ENCODE data around the gene SEC23IP.

The SEC23IP gene

GRCh38 chr10:119852277-119852676, 40.3 kb upstream of the SEC23IP start:
- no peak for TF ChIP-seq TCF12 (IDR thresholded peaks at IDR 0.05; ENCODE audit: low read depth)

DNA sequence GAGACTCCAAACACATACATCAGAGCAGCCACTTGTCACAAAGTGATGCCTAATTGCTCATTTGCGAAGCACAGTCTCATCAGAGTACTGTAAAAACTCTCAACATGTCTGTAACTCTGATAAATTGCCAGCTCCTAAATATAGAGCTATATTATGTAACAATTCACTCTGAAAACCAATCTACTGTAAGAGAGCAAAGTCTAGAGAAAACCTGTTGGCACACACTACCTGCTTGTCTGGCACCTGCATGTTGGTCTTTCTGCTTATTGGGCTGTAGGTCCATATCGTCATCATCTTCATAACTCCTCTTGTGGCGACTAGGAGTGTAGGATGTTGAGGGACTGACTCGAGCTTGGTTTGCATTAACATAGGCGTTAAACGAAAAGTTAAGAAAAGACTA, 39.7 kb upstream of the SEC23IP start:
- TF ChIP-seq MAX (IDR thresholded peaks at IDR 0.05) (no peak), TEAD4 (IDR thresholded peaks at IDR 0.05) (no peak), YY1 (IDR thresholded peaks at IDR 0.05; ENCODE audit: low read depth) (no peak), TCF12 (IDR thresholded peaks at IDR 0.05; ENCODE audit: low read depth) (no peak), CEBPB (IDR thresholded peaks at IDR 0.05) (no peak), CREB1 (IDR thresholded peaks at IDR 0.05; ENCODE audit: low read depth) (no peak), EP300 (IDR thresholded peaks at IDR 0.05; ENCODE audit: borderline replicate concordance) (no peak), EGR1 (IDR thresholded peaks at IDR 0.05) (no peak), NFIC (IDR thresholded peaks at IDR 0.05) (no peak), RAD21 (IDR thresholded peaks at IDR 0.05; ENCODE audit: low read depth) (no peak), TAF1 (IDR thresholded peaks at IDR 0.05; ENCODE audit: low read depth) (no peak), FOXM1 (IDR thresholded peaks at IDR 0.05; ENCODE audit: borderline replicate concordance, low read depth) (no peak)
- TF ChIP-seq, protein P1, sequence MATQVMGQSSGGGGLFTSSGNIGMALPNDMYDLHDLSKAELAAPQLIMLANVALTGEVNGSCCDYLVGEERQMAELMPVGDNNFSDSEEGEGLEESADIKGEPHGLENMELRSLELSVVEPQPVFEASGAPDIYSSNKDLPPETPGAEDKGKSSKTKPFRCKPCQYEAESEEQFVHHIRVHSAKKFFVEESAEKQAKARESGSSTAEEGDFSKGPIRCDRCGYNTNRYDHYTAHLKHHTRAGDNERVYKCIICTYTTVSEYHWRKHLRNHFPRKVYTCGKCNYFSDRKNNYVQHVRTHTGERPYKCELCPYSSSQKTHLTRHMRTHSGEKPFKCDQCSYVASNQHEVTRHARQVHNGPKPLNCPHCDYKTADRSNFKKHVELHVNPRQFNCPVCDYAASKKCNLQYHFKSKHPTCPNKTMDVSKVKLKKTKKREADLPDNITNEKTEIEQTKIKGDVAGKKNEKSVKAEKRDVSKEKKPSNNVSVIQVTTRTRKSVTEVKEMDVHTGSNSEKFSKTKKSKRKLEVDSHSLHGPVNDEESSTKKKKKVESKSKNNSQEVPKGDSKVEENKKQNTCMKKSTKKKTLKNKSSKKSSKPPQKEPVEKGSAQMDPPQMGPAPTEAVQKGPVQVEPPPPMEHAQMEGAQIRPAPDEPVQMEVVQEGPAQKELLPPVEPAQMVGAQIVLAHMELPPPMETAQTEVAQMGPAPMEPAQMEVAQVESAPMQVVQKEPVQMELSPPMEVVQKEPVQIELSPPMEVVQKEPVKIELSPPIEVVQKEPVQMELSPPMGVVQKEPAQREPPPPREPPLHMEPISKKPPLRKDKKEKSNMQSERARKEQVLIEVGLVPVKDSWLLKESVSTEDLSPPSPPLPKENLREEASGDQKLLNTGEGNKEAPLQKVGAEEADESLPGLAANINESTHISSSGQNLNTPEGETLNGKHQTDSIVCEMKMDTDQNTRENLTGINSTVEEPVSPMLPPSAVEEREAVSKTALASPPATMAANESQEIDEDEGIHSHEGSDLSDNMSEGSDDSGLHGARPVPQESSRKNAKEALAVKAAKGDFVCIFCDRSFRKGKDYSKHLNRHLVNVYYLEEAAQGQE (IDR thresholded peaks at IDR 0.05; ENCODE audit: low read depth), result no peak
- TF ChIP-seq, protein P2, sequence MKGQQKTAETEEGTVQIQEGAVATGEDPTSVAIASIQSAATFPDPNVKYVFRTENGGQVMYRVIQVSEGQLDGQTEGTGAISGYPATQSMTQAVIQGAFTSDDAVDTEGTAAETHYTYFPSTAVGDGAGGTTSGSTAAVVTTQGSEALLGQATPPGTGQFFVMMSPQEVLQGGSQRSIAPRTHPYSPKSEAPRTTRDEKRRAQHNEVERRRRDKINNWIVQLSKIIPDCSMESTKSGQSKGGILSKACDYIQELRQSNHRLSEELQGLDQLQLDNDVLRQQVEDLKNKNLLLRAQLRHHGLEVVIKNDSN (IDR thresholded peaks at IDR 0.05), result no peak

DNA sequence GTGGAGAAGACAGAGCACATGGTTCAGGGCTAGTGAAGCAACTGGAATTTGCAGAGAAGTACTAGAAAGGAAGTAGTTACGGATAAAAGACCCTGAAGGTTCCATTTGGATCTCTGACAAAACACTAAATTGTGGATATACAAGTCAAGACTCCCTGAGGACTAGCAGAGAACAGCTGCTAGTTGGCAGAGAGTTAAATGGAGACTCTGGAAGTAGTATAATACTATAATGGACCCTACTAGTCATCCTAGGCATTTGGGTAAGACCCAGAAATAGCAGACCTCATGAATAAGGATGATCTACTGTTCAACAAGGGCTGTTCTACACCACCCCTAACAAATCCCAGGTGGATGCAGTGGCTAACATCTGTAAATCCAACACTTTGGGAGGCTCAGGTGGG, 39.0 kb upstream of the SEC23IP start:
- TF ChIP-seq, protein P2 (IDR thresholded peaks at IDR 0.05), result no peak
- TF ChIP-seq YY1 (IDR thresholded peaks at IDR 0.05; ENCODE audit: low read depth), result no peak
- TF ChIP-seq NFIC (IDR thresholded peaks at IDR 0.05), result no peak
- no peak for TF ChIP-seq FOXM1 (IDR thresholded peaks at IDR 0.05; ENCODE audit: borderline replicate concordance, low read depth)
- TF ChIP-seq TAF1 (IDR thresholded peaks at IDR 0.05; ENCODE audit: low read depth), result no peak
- no peak for TF ChIP-seq RAD21 (IDR thresholded peaks at IDR 0.05; ENCODE audit: low read depth)
- no peak for TF ChIP-seq EP300 (IDR thresholded peaks at IDR 0.05; ENCODE audit: borderline replicate concordance)
- TF ChIP-seq, protein P1 (IDR thresholded peaks at IDR 0.05; ENCODE audit: low read depth), result no peak
- no peak for TF ChIP-seq TCF12 (IDR thresholded peaks at IDR 0.05; ENCODE audit: low read depth)
- TF ChIP-seq TEAD4 (IDR thresholded peaks at IDR 0.05), result no peak
- TF ChIP-seq CEBPB (IDR thresholded peaks at IDR 0.05), result no peak
- TF ChIP-seq ZBTB7A (IDR thresholded peaks at IDR 0.05; ENCODE audit: low read depth), result no peak
- TF ChIP-seq CREB1 (IDR thresholded peaks at IDR 0.05; ENCODE audit: low read depth), result no peak
- TF ChIP-seq MAX (IDR thresholded peaks at IDR 0.05), result no peak
- TF ChIP-seq EGR1 (IDR thresholded peaks at IDR 0.05), result no peak

DNA sequence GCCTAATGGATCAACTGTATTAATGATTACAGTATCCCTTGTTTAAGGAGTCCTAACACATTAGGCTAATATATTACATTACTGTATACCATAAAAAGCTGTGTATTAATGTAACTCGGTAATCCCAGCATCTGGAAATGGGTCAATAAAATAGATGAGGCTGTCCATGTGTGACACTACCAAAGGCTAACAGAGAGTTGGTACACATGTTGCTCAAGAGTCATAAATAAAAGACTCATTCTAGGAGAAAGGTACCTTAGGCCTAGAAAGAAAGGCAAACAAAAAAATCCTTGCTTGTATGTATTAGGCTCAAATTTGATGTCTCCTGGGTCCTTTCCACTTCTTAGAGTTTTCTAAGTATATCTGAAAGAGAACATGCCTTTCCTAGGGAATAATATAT, 34.5 kb upstream of the SEC23IP start:
- TF ChIP-seq CEBPB (IDR thresholded peaks at IDR 0.05) (no peak), TCF12 (IDR thresholded peaks at IDR 0.05; ENCODE audit: low read depth) (no peak), RAD21 (IDR thresholded peaks at IDR 0.05; ENCODE audit: low read depth) (no peak), EP300 (IDR thresholded peaks at IDR 0.05; ENCODE audit: borderline replicate concordance) (no peak), CREB1 (IDR thresholded peaks at IDR 0.05; ENCODE audit: low read depth) (no peak), EGR1 (IDR thresholded peaks at IDR 0.05) (no peak), FOXM1 (IDR thresholded peaks at IDR 0.05; ENCODE audit: borderline replicate concordance, low read depth) (no peak)
- TF ChIP-seq, protein P1 (IDR thresholded peaks at IDR 0.05; ENCODE audit: low read depth), result no peak
